Measurements from ENCODE around the gene SSBP3. TPM values are rescaled to one million over a fixed set of nuclear protein-coding genes. Genes with fewer than 3 reads are reported as not detected.
A peak's percentile ranks its signal among the peaks of the same experiment; 100 is the strongest.

Gene SSBP3
- total and polyA plus RNA-seq, 9 of the 15 experiments (the other 6 are each of a cell fraction or from before 2014, with no cell fraction given): 8.7 to 108 (median 33.8) TPM

DNA sequence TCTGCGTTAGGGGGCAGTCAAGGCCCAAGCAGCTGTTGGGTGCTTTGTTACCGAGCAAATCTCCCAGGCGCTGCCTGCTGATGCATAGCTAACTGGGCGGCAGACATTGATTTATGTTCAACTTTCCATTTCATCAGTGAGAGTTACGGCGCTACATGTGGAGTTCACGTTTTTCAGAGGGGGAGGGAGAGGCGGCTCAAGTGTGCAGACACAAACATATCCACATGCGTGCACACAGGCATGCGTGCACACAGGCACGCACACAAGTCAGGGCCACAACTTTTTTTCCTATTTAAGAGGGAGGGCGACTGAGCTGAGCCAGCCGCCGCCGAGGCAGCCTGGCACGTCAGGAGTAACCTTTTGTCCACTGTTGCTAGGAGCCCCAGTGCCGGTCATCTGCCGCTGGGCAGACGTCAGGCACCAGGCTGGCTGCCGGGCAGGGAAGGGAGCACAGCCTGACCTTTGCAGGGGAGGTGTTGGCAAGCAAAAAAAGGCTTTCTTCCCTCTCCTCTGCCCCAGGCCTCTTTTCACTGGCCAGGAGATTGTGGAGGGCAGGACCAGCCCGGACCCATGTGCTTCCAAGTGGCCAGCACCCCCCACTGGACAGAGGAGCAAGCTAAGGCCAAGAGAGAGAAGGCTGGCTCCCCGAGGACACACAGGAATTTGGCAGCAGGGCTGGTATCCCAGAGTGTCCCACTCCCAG is 133.0 kb downstream of the SSBP3 start (continued):
- TF ChIP-seq ZNF12 (CRISPR knock-in tag; IDR thresholded peaks at IDR 0.05) (no peak), GTF2A2 (tag; IDR thresholded peaks at IDR 0.05) (no peak), JUND (IDR thresholded peaks at IDR 0.05; ENCODE audit: borderline replicate concordance, low read depth, low read length) (peak; percentile 70), JUND (tag; IDR thresholded peaks at IDR 0.05; ENCODE audit: borderline replicate concordance, low read depth, low read length) (peak; percentile 59; the same call in 1 of the 3 replicates), MAFK (IDR thresholded peaks at IDR 0.05; ENCODE audit: low read length) (0 out of 2 replicates have a peak, but pooled peaks have one; percentile 30), NR2C1 (IDR thresholded peaks at IDR 0.05) (no peak), NR2C1 (tag; IDR thresholded peaks at IDR 0.05) (no peak), TEAD2 (tag; IDR thresholded peaks at IDR 0.05) (no peak), RBFOX2 (IDR thresholded peaks at IDR 0.05; ENCODE audit: low read depth, low read length) (no peak), KAT8 (IDR thresholded peaks at IDR 0.05; ENCODE audit: low read depth) (no peak), CCNT2 (IDR thresholded peaks at IDR 0.05; ENCODE audit: borderline replicate concordance, extremely low read depth, insufficient read length, low read depth, low read length) (no peak), NONO (IDR thresholded peaks at IDR 0.05; ENCODE audit: low read depth in 2 of 2, low read length in 1 of 2) (no peak), LCOR (CRISPR knock-in tag; IDR thresholded peaks at IDR 0.05) (no peak), CBX1 (IDR thresholded peaks at IDR 0.05; ENCODE audit: low read depth) (peak; percentile 50; the same call in 1 of the 2 replicates), SRSF7 (optimal IDR thresholded peaks at IDR 0.05; ENCODE audit: low read depth, low read length) (no peak), NFIX (CRISPR knock-in tag; IDR thresholded peaks at IDR 0.05; ENCODE audit: low read depth) (no peak), GATAD2B (IDR thresholded peaks at IDR 0.05; ENCODE audit: borderline replicate concordance) (no peak), ZNF766 (CRISPR knock-in tag; conservative IDR thresholded peaks at IDR 0.05) (no peak)
- TF ChIP-seq, protein P1, sequence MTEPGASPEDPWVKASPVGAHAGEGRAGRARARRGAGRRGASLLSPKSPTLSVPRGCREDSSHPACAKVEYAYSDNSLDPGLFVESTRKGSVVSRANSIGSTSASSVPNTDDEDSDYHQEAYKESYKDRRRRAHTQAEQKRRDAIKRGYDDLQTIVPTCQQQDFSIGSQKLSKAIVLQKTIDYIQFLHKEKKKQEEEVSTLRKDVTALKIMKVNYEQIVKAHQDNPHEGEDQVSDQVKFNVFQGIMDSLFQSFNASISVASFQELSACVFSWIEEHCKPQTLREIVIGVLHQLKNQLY (CRISPR knock-in tag; conservative IDR thresholded peaks at IDR 0.05): peak in 1 of 2 experiments; percentile 29; a peak in 1 of 4 replicates
- TF ChIP-seq, protein P2, sequence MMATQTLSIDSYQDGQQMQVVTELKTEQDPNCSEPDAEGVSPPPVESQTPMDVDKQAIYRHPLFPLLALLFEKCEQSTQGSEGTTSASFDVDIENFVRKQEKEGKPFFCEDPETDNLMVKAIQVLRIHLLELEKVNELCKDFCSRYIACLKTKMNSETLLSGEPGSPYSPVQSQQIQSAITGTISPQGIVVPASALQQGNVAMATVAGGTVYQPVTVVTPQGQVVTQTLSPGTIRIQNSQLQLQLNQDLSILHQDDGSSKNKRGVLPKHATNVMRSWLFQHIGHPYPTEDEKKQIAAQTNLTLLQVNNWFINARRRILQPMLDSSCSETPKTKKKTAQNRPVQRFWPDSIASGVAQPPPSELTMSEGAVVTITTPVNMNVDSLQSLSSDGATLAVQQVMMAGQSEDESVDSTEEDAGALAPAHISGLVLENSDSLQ (IDR thresholded peaks at IDR 0.05): peak; percentile 98
- TF ChIP-seq, protein P3, sequence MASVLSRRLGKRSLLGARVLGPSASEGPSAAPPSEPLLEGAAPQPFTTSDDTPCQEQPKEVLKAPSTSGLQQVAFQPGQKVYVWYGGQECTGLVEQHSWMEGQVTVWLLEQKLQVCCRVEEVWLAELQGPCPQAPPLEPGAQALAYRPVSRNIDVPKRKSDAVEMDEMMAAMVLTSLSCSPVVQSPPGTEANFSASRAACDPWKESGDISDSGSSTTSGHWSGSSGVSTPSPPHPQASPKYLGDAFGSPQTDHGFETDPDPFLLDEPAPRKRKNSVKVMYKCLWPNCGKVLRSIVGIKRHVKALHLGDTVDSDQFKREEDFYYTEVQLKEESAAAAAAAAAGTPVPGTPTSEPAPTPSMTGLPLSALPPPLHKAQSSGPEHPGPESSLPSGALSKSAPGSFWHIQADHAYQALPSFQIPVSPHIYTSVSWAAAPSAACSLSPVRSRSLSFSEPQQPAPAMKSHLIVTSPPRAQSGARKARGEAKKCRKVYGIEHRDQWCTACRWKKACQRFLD (CRISPR knock-in tag; IDR thresholded peaks at IDR 0.05): peak; percentile 34; the same call in 1 of the 2 replicates
- TF ChIP-seq, protein P4, sequence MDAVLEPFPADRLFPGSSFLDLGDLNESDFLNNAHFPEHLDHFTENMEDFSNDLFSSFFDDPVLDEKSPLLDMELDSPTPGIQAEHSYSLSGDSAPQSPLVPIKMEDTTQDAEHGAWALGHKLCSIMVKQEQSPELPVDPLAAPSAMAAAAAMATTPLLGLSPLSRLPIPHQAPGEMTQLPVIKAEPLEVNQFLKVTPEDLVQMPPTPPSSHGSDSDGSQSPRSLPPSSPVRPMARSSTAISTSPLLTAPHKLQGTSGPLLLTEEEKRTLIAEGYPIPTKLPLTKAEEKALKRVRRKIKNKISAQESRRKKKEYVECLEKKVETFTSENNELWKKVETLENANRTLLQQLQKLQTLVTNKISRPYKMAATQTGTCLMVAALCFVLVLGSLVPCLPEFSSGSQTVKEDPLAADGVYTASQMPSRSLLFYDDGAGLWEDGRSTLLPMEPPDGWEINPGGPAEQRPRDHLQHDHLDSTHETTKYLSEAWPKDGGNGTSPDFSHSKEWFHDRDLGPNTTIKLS (IDR thresholded peaks at IDR 0.05; ENCODE audit: borderline replicate concordance, low read depth): 0 out of 2 replicates have a peak, but pooled peaks have one; percentile 6
